HG02938 (cell line): ENCODE data around the gene MYO5A.
"Not testable (repeated sequence)": the region's sequence is repeated elsewhere in the genome, so short reads cannot be mapped to it uniquely, and the experiment has no call there.

Source experiments
- ATAC-seq: cut with Tn5 transposase; IDR thresholded peaks from one replicate; pipeline ENCODE4 v1.9.1; 2021; ENCODE audit warnings: mild to moderate bottlenecking, moderate library complexity; ENCODE audit not compliant: unreplicated experiment

The MYO5A gene

GRCh38 chr15:52424856-52425431 lies 103.7 kb downstream of the MYO5A start:
- no peak for ATAC-seq

- ATAC-seq: no peak
Observed at GRCh38 chr15:52423852-52424251, 104.8 kb downstream of the MYO5A start.

- no peak for ATAC-seq
Observed at GRCh38 chr15:52422001-52422400, 106.7 kb downstream of the MYO5A start.

GRCh38 chr15:52421029-52421428 lies 107.7 kb downstream of the MYO5A start:
- no peak for ATAC-seq

GRCh38 chr15:52419494-52419893 lies 109.2 kb downstream of the MYO5A start:
- no peak for ATAC-seq

- ATAC-seq: no peak
Observed at GRCh38 chr15:52417957-52418356, 110.7 kb downstream of the MYO5A start.

- ATAC-seq: no peak
Observed at GRCh38 chr15:52417521-52417920, 111.2 kb downstream of the MYO5A start.

- not testable (repeated sequence) for ATAC-seq
Observed at GRCh38 chr15:52416566-52416965, 112.1 kb downstream of the MYO5A start.

- ATAC-seq: no peak
Observed at GRCh38 chr15:52415628-52416027, 113.1 kb downstream of the MYO5A start.

- ATAC-seq: no peak
Observed at GRCh38 chr15:52414936-52415335, 113.7 kb downstream of the MYO5A start.

- peak; percentile 68 for ATAC-seq
Observed at GRCh38 chr15:52408823-52409222, 119.9 kb downstream of the MYO5A start.

GRCh38 chr15:52407374-52407773 lies 121.3 kb downstream of the MYO5A start:
- no peak for ATAC-seq

GRCh38 chr15:52406601-52407000 lies 122.1 kb downstream of the MYO5A start:
- no peak for ATAC-seq

- ATAC-seq: no peak
Observed at GRCh38 chr15:52405856-52406255, 122.8 kb downstream of the MYO5A start.

GRCh38 chr15:52397118-52397517 lies 131.6 kb downstream of the MYO5A start:
- no peak for ATAC-seq

GRCh38 chr15:52394118-52394517 lies 134.6 kb downstream of the MYO5A start:
- ATAC-seq: no peak

GRCh38 chr15:52392008-52392687 lies 136.5 kb downstream of the MYO5A start:
- no peak for ATAC-seq

- no peak for ATAC-seq
Observed at GRCh38 chr15:52391069-52391468, 137.6 kb downstream of the MYO5A start.

- no peak for ATAC-seq
Observed at GRCh38 chr15:52385670-52386069, 143.0 kb downstream of the MYO5A start.

- ATAC-seq: peak; percentile 36
Observed at GRCh38 chr15:52383100-52383588, 145.5 kb downstream of the MYO5A start.

- ATAC-seq: peak; percentile 30
Observed at GRCh38 chr15:52382647-52383046, 146.0 kb downstream of the MYO5A start.

GRCh38 chr15:52379395-52380106 lies 149.1 kb downstream of the MYO5A start:
- peak; percentile 60 for ATAC-seq
